Smooth muscle cell (in vitro differentiated cells): ENCODE results near the gene RAPGEF6. TPM values are rescaled to one million over a fixed set of nuclear protein-coding genes. Genes with fewer than 3 reads are reported as not detected.

ENCODE experiments used
- DNase-seq: peaks from one replicate; lab custom pipeline; 2025; ENCODE audit not compliant: unreplicated experiment; lab: John Stamatoyannopoulos, UW
- H2AFZ ChIP-seq: fragments of 200-600 bp; sonication (generic); 2 replicates; pipeline ENCODE4 v1.6.0; 2016; ENCODE audit warnings: antibody characterized with exemption, low read depth, mild to moderate bottlenecking
- H3F3A ChIP-seq: fragments of 200-600 bp; sonication (generic); 2 replicates; pipeline ENCODE4 v1.6.0; 2017; ENCODE audit warnings: antibody characterized with exemption, low read depth
- H3K27ac ChIP-seq: fragments of 200-600 bp; sonication (generic); 2 replicates; pipeline ENCODE4 v1.5.1; 2016; ENCODE audit warnings: low read depth, mild to moderate bottlenecking
- H3K27me3 ChIP-seq: fragments of 200-600 bp; sonication (generic); 2 replicates; pipeline ENCODE4 v1.6.1; 2016; ENCODE audit warnings: low read depth, mild to moderate bottlenecking
- H3K36me3 ChIP-seq: fragments of 200-600 bp; sonication (generic); 2 replicates; pipeline ENCODE4 v1.5.1; 2016; ENCODE audit warnings: low read depth
- H3K4me1 ChIP-seq: fragments of 200-600 bp; sonication (generic); 2 replicates; pipeline ENCODE4 v1.5.1; 2016; ENCODE audit warnings: low read depth
- H3K4me2 ChIP-seq: fragments of 200-600 bp; sonication (generic); 2 replicates; pipeline ENCODE4 v1.6.0; 2016; ENCODE audit warnings: mild to moderate bottlenecking
- H3K4me3 ChIP-seq: fragments of 200-600 bp; sonication (generic); 2 replicates; pipeline ENCODE4 v1.5.1; 2016; ENCODE audit warnings: mild to moderate bottlenecking
- H3K79me2 ChIP-seq: fragments of 200-600 bp; sonication (generic); 2 replicates; pipeline ENCODE4 v1.6.0; 2016; ENCODE audit warnings: low read depth, mild to moderate bottlenecking
- H3K9ac ChIP-seq: fragments of 200-600 bp; sonication (generic); 2 replicates; pipeline ENCODE4 v1.6.0; 2016; ENCODE audit warnings: low read depth
- H3K9me3 ChIP-seq: fragments of 200-600 bp; sonication (generic); replicated peaks from 2 replicates; pipeline ENCODE4 v1.5.1; 2016; ENCODE audit warnings: low read depth
- H4K20me1 ChIP-seq: fragments of 200-600 bp; sonication (generic); 2 replicates; pipeline ENCODE4 v1.6.0; 2016; ENCODE audit warnings: low read depth
- CTCF ChIP-seq: fragments of 200-600 bp; sonication (generic); IDR thresholded peaks from 2 replicates; pipeline ENCODE4 v1.5.1; 2017; ENCODE audit warnings: borderline replicate concordance, mild to moderate bottlenecking, antibody characterized with exemption; ENCODE audit not compliant: insufficient read depth, poor library complexity, severe bottlenecking
- WGBS: methylation state at CpG from one replicate; pipeline ENCODE4 v1.1.7; 2016; ENCODE audit warnings: low lambda C conversion rate; 5-methylcytosine and 5-hydroxymethylcytosine counted together
- polyA plus RNA-seq: library from polyadenylated mRNA; unstranded; fragments of >200 nt; fragmentation: Nextera tagmentation; extraction: Ambion mirVana; gene quantifications from 2 replicates; pipeline ENCODE4 v1.2.1, GENCODE V29; 2016
- total RNA-seq: library from RNA; depleted of rRNA; stranded (reverse); fragments of >200 nt; gene quantifications from 2 replicates; pipeline ENCODE4 v1.2.3, GENCODE V29; 2014

RAPGEF6 gene
- total and polyA plus RNA-seq, 2 experiments from 2014 or later: 1.9 to 13.3 TPM

DNA sequence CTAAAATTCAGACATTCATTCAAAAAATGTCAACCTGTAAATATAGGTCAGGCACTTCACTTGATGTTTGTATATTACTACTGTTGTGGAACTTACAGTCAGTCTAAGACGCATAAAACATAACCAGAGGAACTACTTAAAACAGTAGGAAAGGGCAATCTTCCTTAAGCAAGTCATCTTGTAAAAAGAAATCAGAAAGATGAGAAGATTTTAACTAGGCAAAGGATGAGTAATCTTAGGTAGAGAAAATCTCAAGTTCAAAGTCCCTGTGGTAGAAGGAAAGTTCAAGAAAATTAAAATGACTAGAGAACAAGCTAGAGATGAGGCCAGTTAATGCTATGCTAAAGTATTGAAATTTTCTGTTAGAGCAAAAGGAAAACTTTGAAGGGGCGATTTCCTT, 152.4 kb downstream of the RAPGEF6 start:
- Histone ChIP-seq H3K9ac (no peak overlapping the region), H3K27ac (no peak overlapping the region), H3K4me2 (no peak overlapping the region), H3K9me3 (no peaks in the 10 kb centered on the region), H3K4me1 (no peaks in the 10 kb centered on the region), H4K20me1 (no peaks in the 10 kb centered on the region), H3K4me3 (no peak overlapping the region), H3K27me3 (no peaks in the 10 kb centered on the region), H3K36me3 (peaks cover 5% of the 10 kb centered on the region), H3F3A (no peaks in the 10 kb centered on the region), H2AFZ (no peak overlapping the region), H3K79me2 (no peaks in the 10 kb centered on the region)
- no peak for TF ChIP-seq CTCF
- WGBS: 96% methylated on average over 2 of the region's 2 CpGs
- no peak for DNase-seq

- Histone ChIP-seq H4K20me1 (no peaks in the 10 kb centered on the region), H3K9ac (no peak overlapping the region), H3K36me3 (no peaks in the 10 kb centered on the region), H3K4me2 (no peak overlapping the region), H3K4me3 (no peak overlapping the region), H3K27me3 (no peaks in the 10 kb centered on the region), H3F3A (no peaks in the 10 kb centered on the region), H3K9me3 (no peaks in the 10 kb centered on the region), H3K4me1 (no peaks in the 10 kb centered on the region), H3K27ac (no peak overlapping the region), H3K79me2 (no peaks in the 10 kb centered on the region), H2AFZ (no peak overlapping the region)
- 91% methylated on average over 1 of the region's 1 CpG for WGBS
- no peak for DNase-seq
- no peak for TF ChIP-seq CTCF
Measured at GRCh38 chr5:131481569-131481968, 153.5 kb downstream of the RAPGEF6 start.

DNA sequence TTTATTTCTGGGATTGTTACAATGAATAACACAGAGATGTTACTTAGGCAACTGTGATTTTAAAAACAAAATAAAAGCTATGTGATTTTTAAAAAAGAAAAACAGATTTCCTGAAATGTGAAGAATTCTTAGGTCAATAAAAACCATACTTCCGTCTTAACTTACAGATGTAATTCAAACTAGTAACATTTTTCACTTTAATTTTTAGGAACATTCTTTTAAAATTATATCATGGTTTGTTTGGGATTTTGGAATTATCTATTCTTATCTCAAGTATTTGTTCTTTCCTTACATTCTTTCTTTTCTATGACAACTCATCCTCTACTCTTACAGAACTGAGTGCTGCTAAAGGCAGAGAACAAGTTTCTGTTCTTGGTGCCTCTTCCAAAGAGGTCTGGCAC, 159.5 kb downstream of the RAPGEF6 start:
- no peaks in the 10 kb centered on the region for H3K79me2 ChIP-seq
- H2AFZ ChIP-seq: no peak overlapping the region
- no peak for DNase-seq
- TF ChIP-seq CTCF: no peak
- no peaks in the 10 kb centered on the region for H3K27me3 ChIP-seq
- no peak overlapping the region for H3K27ac ChIP-seq
- no peak overlapping the region for H3K4me2 ChIP-seq
- no peaks in the 10 kb centered on the region for H3K4me1 ChIP-seq
- H3K9ac ChIP-seq: no peak overlapping the region
- H3F3A ChIP-seq: no peaks in the 10 kb centered on the region
- no peaks in the 10 kb centered on the region for H3K9me3 ChIP-seq
- no peak overlapping the region for H3K4me3 ChIP-seq
- WGBS: 76% methylated on average over 1 of the region's 1 CpG
- H4K20me1 ChIP-seq: no peaks in the 10 kb centered on the region
- no peaks in the 10 kb centered on the region for H3K36me3 ChIP-seq

DNA sequence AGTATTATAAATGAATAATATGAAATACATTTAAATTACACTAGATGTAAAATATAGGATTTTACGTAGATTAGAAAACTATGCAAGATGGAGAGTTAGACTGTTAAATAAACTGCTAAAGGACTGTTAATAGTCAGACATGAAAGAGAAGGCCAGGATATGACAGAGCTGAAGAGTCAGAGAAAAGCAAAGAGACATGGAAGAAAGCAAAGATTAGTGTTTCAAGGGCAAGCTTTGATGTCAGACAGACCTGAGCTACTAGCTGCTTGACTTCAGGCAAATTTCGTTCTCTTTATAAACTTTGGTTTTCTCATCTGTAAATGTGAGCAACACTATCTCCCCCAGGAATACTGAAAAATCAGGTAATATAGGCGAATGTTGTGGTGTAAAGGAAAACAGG, 161.3 kb downstream of the RAPGEF6 start:
- Histone ChIP-seq H3K27me3 (no peaks in the 10 kb centered on the region), H2AFZ (no peak overlapping the region), H3F3A (no peaks in the 10 kb centered on the region), H3K36me3 (peaks cover under 1% of the 10 kb centered on the region), H4K20me1 (no peaks in the 10 kb centered on the region), H3K4me3 (no peak overlapping the region), H3K9me3 (no peaks in the 10 kb centered on the region), H3K9ac (no peak overlapping the region), H3K27ac (no peak overlapping the region), H3K4me1 (no peaks in the 10 kb centered on the region), H3K4me2 (no peak overlapping the region), H3K79me2 (no peaks in the 10 kb centered on the region)
- no peak for DNase-seq
- WGBS: 86% methylated on average over 3 of the region's 3 CpGs
- no peak for TF ChIP-seq CTCF
